ENCODE data around the gene GPD2. TPM values are rescaled to one million over a fixed set of nuclear protein-coding genes. Genes with fewer than 3 reads are reported as not detected.

Gene GPD2
- total and polyA plus RNA-seq, 2 of the 13 experiments (the other 11 are each of a cell fraction or from before 2014, with no cell fraction given), result not detected

DNA sequence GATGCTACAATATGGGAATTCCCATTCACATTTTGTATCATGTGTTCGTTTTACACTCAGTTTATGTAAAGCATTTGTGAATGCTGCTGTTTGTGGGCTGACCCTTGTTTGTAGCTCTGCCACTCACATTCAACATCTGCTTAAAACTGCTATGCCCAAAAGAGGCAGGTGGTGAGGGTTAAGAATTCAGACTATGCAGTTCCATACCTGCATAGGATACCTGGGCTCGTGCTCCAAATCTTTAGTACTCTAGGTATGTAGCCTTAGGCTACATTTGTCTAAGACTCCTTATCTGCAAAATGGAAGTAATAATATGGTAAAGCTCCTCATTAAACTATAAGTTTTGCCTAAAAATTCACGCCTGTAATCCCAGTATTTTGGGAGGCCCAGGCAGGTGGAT, 199.5 kb downstream of the GPD2 start:
- Histone ChIP-seq H3K4me1 (ENCODE audit: insufficient read depth, low read length) (no peaks in the 10 kb centered on the region), H2AFZ (ENCODE audit: low read length) (no peak overlapping the region), H3K9me3 (ENCODE audit: low read length) (no peaks in the 10 kb centered on the region), H3K27ac (ENCODE audit: extremely low read length, insufficient read depth, low read length) (no peak overlapping the region), H3K4me2 (ENCODE audit: low read depth, low read length) (no peak overlapping the region), H3K4me3 (replicated peaks in 1 of 3; ENCODE audit: insufficient read depth in 1 of 3, low read depth in 2 of 3, low read length in 3 of 3) (no peak overlapping the region), H3K27me3 (ENCODE audit: control insufficient read depth in 1 of 2, insufficient read depth in 2 of 2, low read length in 2 of 2) (no peaks in the 10 kb centered on the region), H3K79me2 (ENCODE audit: insufficient read depth, low read length) (no peaks in the 10 kb centered on the region), H3K9ac (ENCODE audit: insufficient read depth, low read depth, low read length) (no peak overlapping the region), H4K20me1 (ENCODE audit: insufficient read depth, low read length) (no peaks in the 10 kb centered on the region), H3K36me3 (replicated peaks in 1 of 2; ENCODE audit: control insufficient read depth in 1 of 2, insufficient read depth in 2 of 2, low read length in 2 of 2) (no peaks in the 10 kb centered on the region)
- WGBS (ENCODE audit: low lambda C conversion rate), result 4% methylated on average over 3 of the region's 3 CpGs
- TF ChIP-seq ZNF878 (CRISPR knock-in tag; IDR thresholded peaks at IDR 0.05) (no peak), ETV6 (CRISPR knock-in tag; conservative IDR thresholded peaks at IDR 0.05) (no peak), FOXJ3 (CRISPR knock-in tag; IDR thresholded peaks at IDR 0.05; ENCODE audit: borderline replicate concordance) (no peak), CENPT (CRISPR knock-in tag; IDR thresholded peaks at IDR 0.05; ENCODE audit: low read depth) (no peak), SMC3 (IDR thresholded peaks at IDR 0.05; ENCODE audit: low read length) (no peak), NKX3-1 (CRISPR knock-in tag; IDR thresholded peaks at IDR 0.05) (no peak)
- TF ChIP-seq, protein P1, sequence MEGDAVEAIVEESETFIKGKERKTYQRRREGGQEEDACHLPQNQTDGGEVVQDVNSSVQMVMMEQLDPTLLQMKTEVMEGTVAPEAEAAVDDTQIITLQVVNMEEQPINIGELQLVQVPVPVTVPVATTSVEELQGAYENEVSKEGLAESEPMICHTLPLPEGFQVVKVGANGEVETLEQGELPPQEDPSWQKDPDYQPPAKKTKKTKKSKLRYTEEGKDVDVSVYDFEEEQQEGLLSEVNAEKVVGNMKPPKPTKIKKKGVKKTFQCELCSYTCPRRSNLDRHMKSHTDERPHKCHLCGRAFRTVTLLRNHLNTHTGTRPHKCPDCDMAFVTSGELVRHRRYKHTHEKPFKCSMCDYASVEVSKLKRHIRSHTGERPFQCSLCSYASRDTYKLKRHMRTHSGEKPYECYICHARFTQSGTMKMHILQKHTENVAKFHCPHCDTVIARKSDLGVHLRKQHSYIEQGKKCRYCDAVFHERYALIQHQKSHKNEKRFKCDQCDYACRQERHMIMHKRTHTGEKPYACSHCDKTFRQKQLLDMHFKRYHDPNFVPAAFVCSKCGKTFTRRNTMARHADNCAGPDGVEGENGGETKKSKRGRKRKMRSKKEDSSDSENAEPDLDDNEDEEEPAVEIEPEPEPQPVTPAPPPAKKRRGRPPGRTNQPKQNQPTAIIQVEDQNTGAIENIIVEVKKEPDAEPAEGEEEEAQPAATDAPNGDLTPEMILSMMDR (CRISPR knock-in tag; IDR thresholded peaks at IDR 0.05), result no peak
- TF ChIP-seq, protein P2, sequence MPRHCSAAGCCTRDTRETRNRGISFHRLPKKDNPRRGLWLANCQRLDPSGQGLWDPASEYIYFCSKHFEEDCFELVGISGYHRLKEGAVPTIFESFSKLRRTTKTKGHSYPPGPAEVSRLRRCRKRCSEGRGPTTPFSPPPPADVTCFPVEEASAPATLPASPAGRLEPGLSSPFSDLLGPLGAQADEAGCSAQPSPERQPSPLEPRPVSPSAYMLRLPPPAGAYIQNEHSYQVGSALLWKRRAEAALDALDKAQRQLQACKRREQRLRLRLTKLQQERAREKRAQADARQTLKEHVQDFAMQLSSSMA (CRISPR knock-in tag; IDR thresholded peaks at IDR 0.05), result no peak
- TF ChIP-seq, protein P3, sequence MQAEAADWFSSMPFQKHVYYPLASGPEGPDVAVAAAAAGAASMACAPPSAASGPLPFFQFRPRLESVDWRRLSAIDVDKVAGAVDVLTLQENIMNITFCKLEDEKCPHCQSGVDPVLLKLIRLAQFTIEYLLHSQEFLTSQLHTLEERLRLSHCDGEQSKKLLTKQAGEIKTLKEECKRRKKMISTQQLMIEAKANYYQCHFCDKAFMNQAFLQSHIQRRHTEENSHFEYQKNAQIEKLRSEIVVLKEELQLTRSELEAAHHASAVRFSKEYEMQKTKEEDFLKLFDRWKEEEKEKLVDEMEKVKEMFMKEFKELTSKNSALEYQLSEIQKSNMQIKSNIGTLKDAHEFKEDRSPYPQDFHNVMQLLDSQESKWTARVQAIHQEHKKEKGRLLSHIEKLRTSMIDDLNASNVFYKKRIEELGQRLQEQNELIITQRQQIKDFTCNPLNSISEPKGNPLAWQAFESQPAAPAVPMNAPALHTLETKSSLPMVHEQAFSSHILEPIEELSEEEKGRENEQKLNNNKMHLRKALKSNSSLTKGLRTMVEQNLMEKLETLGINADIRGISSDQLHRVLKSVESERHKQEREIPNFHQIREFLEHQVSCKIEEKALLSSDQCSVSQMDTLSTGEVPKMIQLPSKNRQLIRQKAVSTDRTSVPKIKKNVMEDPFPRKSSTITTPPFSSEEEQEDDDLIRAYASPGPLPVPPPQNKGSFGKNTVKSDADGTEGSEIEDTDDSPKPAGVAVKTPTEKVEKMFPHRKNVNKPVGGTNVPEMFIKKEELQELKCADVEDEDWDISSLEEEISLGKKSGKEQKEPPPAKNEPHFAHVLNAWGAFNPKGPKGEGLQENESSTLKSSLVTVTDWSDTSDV (CRISPR knock-in tag; IDR thresholded peaks at IDR 0.05), result no peak
- in situ Hi-C loops (cut with HindIII; ENCODE audit: extremely low pct_ligation_motif_present, low pct_unique_long_range_greater_than_20kb), result no loop called here
- no TSS peak for BruUV-seq (replicated peaks)
- DNase-seq (ENCODE audit: low spot score) (no peak), FAIRE-seq (no peak), ATAC-seq (no peak)
- POLR2A ChIA-PET, result no interaction called here
- intact Hi-C loops (cut with micrococcal nuclease; ENCODE audit: unreplicated experiment), result no loop called here
- CTCF ChIA-PET (ENCODE audit: low intra/inter-chr PET ratio, low total read pairs), result no interaction called here

Other genes starting within 250 kb of the GPD2 start
- not detected in 2 replicates for gene NR4A2, start 103.7 kb upstream of the GPD2 start, total RNA-seq (2016; rRNA removed; fragmentation: Illumina TruSeq; extraction: Trizol)
- gene NR4A2, start 103.7 kb upstream of the GPD2 start, polyA plus RNA-seq (2011; rRNA removed), result 0.13 TPM in 1 of 2 replicates, not detected in the other